Activated naive CD8-positive, alpha-beta T cell treated with anti-CD3 and anti-CD28 coated beads, Interleukin-2, amount 50 U/mL, for 24 hours (primary cell): ENCODE measurements around the gene DNM2.
"Not testable (repeated sequence)": the region's sequence is repeated elsewhere in the genome, so short reads cannot be mapped to it uniquely, and the experiment has no call there.

Experiments used
- ATAC-seq: fragments of 150-1000 bp; cut with Tn5 transposase; one replicate; pipeline ENCODE4 v1.10.0; 2021
- DNase-seq: peaks from one replicate; pipeline ENCODE4 v3.0.0; 2021
- H3K27ac Mint-ChIP-seq: one replicate; pipeline ENCODE4 v1.8.0; 2021; ENCODE audit warnings: mild to moderate bottlenecking, mixed read lengths
- H3K27me3 Mint-ChIP-seq: one replicate; pipeline ENCODE4 v1.8.0; 2021; ENCODE audit warnings: mixed read lengths
- H3K36me3 Mint-ChIP-seq: one replicate; pipeline ENCODE4 v1.8.0; 2021; ENCODE audit warnings: low read depth, mixed read lengths
- H3K4me1 Mint-ChIP-seq: one replicate; pipeline ENCODE4 v1.8.0; 2021; ENCODE audit warnings: mixed read lengths
- H3K4me3 Mint-ChIP-seq: one replicate; pipeline ENCODE4 v1.8.0; 2021; ENCODE audit warnings: mild to moderate bottlenecking, moderate library complexity, mixed read lengths
- H3K9me3 Mint-ChIP-seq: one replicate; pipeline ENCODE4 v1.8.0; 2021; ENCODE audit warnings: mixed read lengths

The DNM2 gene

GRCh38 chr19:10748927-10749434 lies 31.1 kb downstream of the DNM2 start:
- H3K27ac Mint-ChIP-seq = no peak overlapping the region
- no peaks in the 10 kb centered on the region for H3K27me3 Mint-ChIP-seq
- H3K9me3 Mint-ChIP-seq = no peaks in the 10 kb centered on the region
- ATAC-seq (no peak), DNase-seq (no peak)
- peaks cover 71% of the 10 kb centered on the region for H3K4me1 Mint-ChIP-seq
- no peak overlapping the region for H3K4me3 Mint-ChIP-seq
- H3K36me3 Mint-ChIP-seq = no peaks in the 10 kb centered on the region

GRCh38 chr19:10749435-10750384 lies 31.8 kb downstream of the DNM2 start:
- Mint-ChIP-seq H3K4me1 (peaks cover 78% of the 10 kb centered on the region), H3K27ac (peak overlapping the region; percentile 39), H3K27me3 (no peaks in the 10 kb centered on the region), H3K9me3 (no peaks in the 10 kb centered on the region), H3K36me3 (peaks cover under 1% of the 10 kb centered on the region), H3K4me3 (no peak overlapping the region)
- no peak for ATAC-seq
- no peak for DNase-seq

GRCh38 chr19:10751109-10751953 lies 33.5 kb downstream of the DNM2 start:
- ATAC-seq (peak; percentile 68), DNase-seq (no peak)
- H3K27me3 Mint-ChIP-seq = no peaks in the 10 kb centered on the region
- peak overlapping the region; percentile 57 for H3K27ac Mint-ChIP-seq
- H3K36me3 Mint-ChIP-seq = peaks cover 4% of the 10 kb centered on the region
- peaks cover 89% of the 10 kb centered on the region for H3K4me1 Mint-ChIP-seq
- no peaks in the 10 kb centered on the region for H3K9me3 Mint-ChIP-seq
- H3K4me3 Mint-ChIP-seq = peak overlapping the region; percentile 4

GRCh38 chr19:10752237-10752912 lies 34.5 kb downstream of the DNM2 start:
- ATAC-seq (no peak), DNase-seq (no peak)
- Mint-ChIP-seq H3K9me3 (no peaks in the 10 kb centered on the region), H3K4me3 (no peak overlapping the region), H3K27ac (peak overlapping the region; percentile 36), H3K36me3 (peaks cover 4% of the 10 kb centered on the region), H3K27me3 (no peaks in the 10 kb centered on the region), H3K4me1 (peaks cover 94% of the 10 kb centered on the region)

- Mint-ChIP-seq H3K4me3 (no peak overlapping the region), H3K27me3 (no peaks in the 10 kb centered on the region), H3K4me1 (peaks cover 91% of the 10 kb centered on the region), H3K27ac (no peak overlapping the region), H3K9me3 (no peaks in the 10 kb centered on the region), H3K36me3 (peaks cover 4% of the 10 kb centered on the region)
- DNase-seq (no peak), ATAC-seq (no peak)
Measured at GRCh38 chr19:10752913-10753704, 35.2 kb downstream of the DNM2 start.

- Mint-ChIP-seq H3K9me3 (no peaks in the 10 kb centered on the region), H3K36me3 (peaks cover 17% of the 10 kb centered on the region), H3K27ac (peak overlapping the region; percentile 27), H3K27me3 (no peaks in the 10 kb centered on the region), H3K4me1 (peaks cover 88% of the 10 kb centered on the region), H3K4me3 (peak overlapping the region; percentile 25)
- ATAC-seq = no peak
- DNase-seq = no peak
Measured at GRCh38 chr19:10756371-10756770, 38.5 kb downstream of the DNM2 start.

- peak overlapping the region; percentile 25 for H3K4me3 Mint-ChIP-seq
- peaks cover 21% of the 10 kb centered on the region for H3K36me3 Mint-ChIP-seq
- H3K27ac Mint-ChIP-seq = peak overlapping the region; percentile 39
- peaks cover 89% of the 10 kb centered on the region for H3K4me1 Mint-ChIP-seq
- ATAC-seq (no peak), DNase-seq (no peak)
- H3K27me3 Mint-ChIP-seq = no peaks in the 10 kb centered on the region
- H3K9me3 Mint-ChIP-seq = no peaks in the 10 kb centered on the region
Measured at GRCh38 chr19:10756791-10757190, 38.9 kb downstream of the DNM2 start.

- Mint-ChIP-seq H3K4me1 (peaks cover 89% of the 10 kb centered on the region), H3K27ac (peak overlapping the region; percentile 52), H3K36me3 (peaks cover 22% of the 10 kb centered on the region)
- not testable (repeated sequence) for H3K9me3 Mint-ChIP-seq, H3K27me3 Mint-ChIP-seq, DNase-seq, ATAC-seq, H3K4me3 Mint-ChIP-seq
Measured at GRCh38 chr19:10758050-10758449, 40.2 kb downstream of the DNM2 start.

- Mint-ChIP-seq H3K27ac (peak overlapping the region; percentile 94), H3K9me3 (no peaks in the 10 kb centered on the region), H3K4me3 (peak overlapping the region; percentile 79), H3K4me1 (peaks cover 89% of the 10 kb centered on the region), H3K36me3 (peaks cover 22% of the 10 kb centered on the region), H3K27me3 (no peaks in the 10 kb centered on the region)
- DNase-seq (no peak), ATAC-seq (no peak)
Measured at GRCh38 chr19:10758978-10759377, 41.1 kb downstream of the DNM2 start.

GRCh38 chr19:10760273-10760944 lies 42.5 kb downstream of the DNM2 start:
- H3K36me3 Mint-ChIP-seq = peaks cover 21% of the 10 kb centered on the region
- peak; percentile 37 for DNase-seq

GRCh38 chr19:10761443-10762250 lies 43.8 kb downstream of the DNM2 start:
- peak overlapping the region; percentile 11 for H3K4me3 Mint-ChIP-seq

More at GRCh38 chr19:10760273-10760944, 42.5 kb downstream of the DNM2 start:
- peak overlapping the region; percentile 94 for H3K27ac Mint-ChIP-seq
- H3K27me3 Mint-ChIP-seq = no peaks in the 10 kb centered on the region
- peaks cover 81% of the 10 kb centered on the region for H3K4me1 Mint-ChIP-seq
- no peaks in the 10 kb centered on the region for H3K9me3 Mint-ChIP-seq
- peak; percentile 45 for ATAC-seq
- peak overlapping the region; percentile 79 for H3K4me3 Mint-ChIP-seq

GRCh38 chr19:10762656-10763055 lies 44.8 kb downstream of the DNM2 start:
- H3K36me3 Mint-ChIP-seq = peaks cover 21% of the 10 kb centered on the region

More at GRCh38 chr19:10761443-10762250, 43.8 kb downstream of the DNM2 start:
- ATAC-seq (no peak), DNase-seq (no peak)
- no peaks in the 10 kb centered on the region for H3K9me3 Mint-ChIP-seq
- peaks cover 72% of the 10 kb centered on the region for H3K4me1 Mint-ChIP-seq
- peak overlapping the region; percentile 79 for H3K27ac Mint-ChIP-seq
- H3K36me3 Mint-ChIP-seq = peaks cover 21% of the 10 kb centered on the region
- no peaks in the 10 kb centered on the region for H3K27me3 Mint-ChIP-seq

More at GRCh38 chr19:10762656-10763055, 44.8 kb downstream of the DNM2 start:
- DNase-seq (no peak), ATAC-seq (no peak)
- Mint-ChIP-seq H3K9me3 (no peaks in the 10 kb centered on the region), H3K27ac (peak overlapping the region; percentile 79), H3K4me1 (peaks cover 64% of the 10 kb centered on the region), H3K4me3 (no peak overlapping the region), H3K27me3 (no peaks in the 10 kb centered on the region)
